HEK293T (cell line): ENCODE measurements around the gene FOXL1.

Source experiments
- CTCF ChIA-PET: fragments of 350-600 bp; formaldehyde crosslinking; extraction: SDS; loops from one replicate; lab custom pipeline; 2021; ENCODE audit warnings: antibody characterized with exemption, inconsistent platforms; lab: Yijun Ruan, JAX
- POLR2A ChIA-PET: fragments of 350-600 bp; formaldehyde crosslinking; extraction: SDS; loops from one replicate; lab custom pipeline; 2020; ENCODE audit warnings: antibody characterized with exemption, inconsistent platforms; lab: Yijun Ruan, JAX
- DNase-seq: peaks from one replicate; pipeline ENCODE4 v3.0.0; 2012; ENCODE audit warnings: mixed read lengths; ENCODE audit errors: extremely low spot score
- ARNT ChIP-seq: fragments of 450-650 bp; IDR thresholded peaks from 2 replicates; pipeline ENCODE4 v1.6.1; 2017; ENCODE audit warnings: mild to moderate bottlenecking
- BHLHE40 ChIP-seq: fragments of 450-650 bp; IDR thresholded peaks from 2 replicates; pipeline ENCODE4 v1.6.1; 2016; ENCODE audit warnings: mild to moderate bottlenecking, moderate library complexity, borderline replicate concordance
- CTBP1 ChIP-seq: fragments of 450-650 bp; IDR thresholded peaks from 2 replicates; pipeline ENCODE4 v1.6.1; 2016; ENCODE audit warnings: borderline replicate concordance
- ELF4 ChIP-seq: fragments of 450-650 bp; IDR thresholded peaks from 2 replicates; pipeline ENCODE4 v1.6.1; 2017; ENCODE audit warnings: antibody characterized with exemption
- FOXA1 ChIP-seq: fragments of 450-650 bp; IDR thresholded peaks from 2 replicates; pipeline ENCODE4 v1.6.1; 2016; ENCODE audit warnings: mild to moderate bottlenecking
- FOXK2 ChIP-seq: fragments of 450-650 bp; IDR thresholded peaks from 2 replicates; pipeline ENCODE4 v1.6.1; 2016; ENCODE audit warnings: mild to moderate bottlenecking
- FOXM1 ChIP-seq: fragments of 450-650 bp; IDR thresholded peaks from 2 replicates; pipeline ENCODE4 v1.6.1; 2017; ENCODE audit warnings: mild to moderate bottlenecking, borderline replicate concordance
- HDGF ChIP-seq: fragments of 450-650 bp; IDR thresholded peaks from 2 replicates; pipeline ENCODE4 v1.6.1; 2017; ENCODE audit warnings: antibody characterized with exemption, borderline replicate concordance
- L3MBTL2 ChIP-seq: fragments of 450-650 bp; conservative IDR thresholded peaks from 2 replicates; pipeline ENCODE4 v1.6.1; 2016; ENCODE audit warnings: mild to moderate bottlenecking
- LEF1 ChIP-seq: fragments of 450-650 bp; IDR thresholded peaks from 2 replicates; pipeline ENCODE4 v1.6.1; 2017; ENCODE audit warnings: mild to moderate bottlenecking, borderline replicate concordance
- NFRKB ChIP-seq: fragments of 450-650 bp; IDR thresholded peaks from 2 replicates; pipeline ENCODE4 v1.6.1; 2016; ENCODE audit warnings: mild to moderate bottlenecking, moderate library complexity
- PKNOX1 ChIP-seq: fragments of 450-650 bp; IDR thresholded peaks from 2 replicates; pipeline ENCODE4 v1.6.1; 2016
- SP1 ChIP-seq: fragments of 450-650 bp; IDR thresholded peaks from 2 replicates; pipeline ENCODE4 v1.6.1; 2017
- SUZ12 ChIP-seq: fragments of 450-650 bp; IDR thresholded peaks from 2 replicates; pipeline ENCODE4 v1.6.1; 2016; ENCODE audit warnings: mild to moderate bottlenecking
- TARDBP ChIP-seq: fragments of 450-650 bp; IDR thresholded peaks from 2 replicates; pipeline ENCODE4 v1.6.1; 2016
- ZNF384 ChIP-seq: fragments of 450-650 bp; IDR thresholded peaks from 2 replicates; pipeline ENCODE4 v1.6.1; 2016

The FOXL1 gene

DNA sequence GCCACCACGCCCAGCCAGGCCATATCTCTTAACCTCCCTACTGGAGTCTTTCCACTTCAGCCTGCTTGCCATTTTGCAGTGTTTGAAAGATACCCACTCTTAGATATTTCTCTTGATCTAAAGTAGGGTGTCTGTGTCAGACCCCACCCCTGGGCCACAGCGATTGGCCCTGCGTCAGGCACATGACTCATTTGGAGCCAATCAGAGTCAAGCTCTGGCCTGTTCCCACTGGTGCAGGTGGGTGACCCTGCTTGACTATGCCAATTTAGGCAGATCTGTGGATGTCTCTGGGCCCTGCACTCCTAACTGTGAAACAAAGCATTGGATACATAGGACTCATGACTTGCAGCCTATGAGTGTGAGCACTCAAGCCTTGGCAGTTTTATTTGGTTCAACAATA lies 27.6 kb downstream of the FOXL1 start:
- no peak for TF ChIP-seq TARDBP
- TF ChIP-seq L3MBTL2: no peak
- no peak for DNase-seq
- POLR2A ChIA-PET: no interaction called here
- CTCF ChIA-PET: no interaction called here

DNA sequence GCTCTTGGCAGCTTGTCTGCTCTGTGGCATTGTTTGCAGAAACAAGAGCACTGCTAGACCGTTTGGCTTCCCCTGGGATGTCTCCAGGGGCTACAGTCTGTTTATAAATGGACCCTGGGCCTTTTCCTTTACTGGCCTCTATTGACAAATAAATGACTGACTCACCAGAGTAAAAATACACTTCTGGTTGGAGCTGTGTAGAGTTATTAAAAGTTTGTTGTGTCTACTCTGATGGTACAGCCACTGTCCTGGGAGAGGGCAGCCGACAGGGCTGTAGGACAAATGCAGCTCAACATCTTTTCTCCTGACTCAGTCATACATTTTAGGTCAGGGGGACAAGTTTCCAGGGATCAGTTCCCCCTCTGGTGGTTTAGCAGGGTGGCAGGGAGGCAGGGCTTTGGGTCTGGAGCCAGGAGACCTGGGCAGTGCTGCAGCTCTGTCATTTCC lies 30.0 kb downstream of the FOXL1 start:
- no peak for TF ChIP-seq NFRKB
- TF ChIP-seq BHLHE40: no peak
- no peak for TF ChIP-seq SUZ12
- TF ChIP-seq ZNF384: no peak
- no peak for TF ChIP-seq LEF1
- TF ChIP-seq FOXA1: no peak
- TF ChIP-seq SP1: no peak
- TF ChIP-seq FOXM1: no peak
- TF ChIP-seq HDGF: no peak
- TF ChIP-seq CTBP1: no peak
- no peak for TF ChIP-seq L3MBTL2
- no peak for TF ChIP-seq ELF4
- no peak for TF ChIP-seq ARNT
- DNase-seq: no peak
- POLR2A ChIA-PET: no interaction called here
- CTCF ChIA-PET: no interaction called here

DNA sequence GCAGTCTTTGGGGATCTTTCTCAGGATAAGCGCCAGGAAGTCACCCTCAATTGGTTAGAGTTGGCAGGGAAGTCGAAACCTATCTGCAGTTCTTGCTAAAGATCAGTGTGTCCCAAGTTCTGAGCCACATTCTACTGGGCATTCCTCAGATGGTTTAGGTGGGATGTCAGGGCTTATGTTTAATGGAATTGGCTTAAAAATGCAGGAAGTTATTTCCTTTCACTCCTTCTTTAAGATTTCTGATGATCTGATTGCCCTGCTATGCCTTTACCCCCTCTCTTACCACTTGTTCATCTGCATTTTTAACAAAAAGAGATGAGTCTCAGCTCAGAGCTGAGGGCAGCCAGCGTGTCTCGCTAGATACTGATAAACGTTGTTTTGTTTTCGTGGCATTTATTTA lies 30.8 kb downstream of the FOXL1 start:
- CTCF ChIA-PET: no interaction called here
- POLR2A ChIA-PET: no interaction called here
- DNase-seq: no peak
- no peak for TF ChIP-seq FOXM1
- no peak for TF ChIP-seq CTBP1
- no peak for TF ChIP-seq SP1
- no peak for TF ChIP-seq BHLHE40
- no peak for TF ChIP-seq NFRKB

- no peak for DNase-seq
- ChIA-PET CTCF (no interaction called here), POLR2A (no interaction called here)
- TF ChIP-seq CTBP1: no peak
- TF ChIP-seq LEF1: no peak
- no peak for TF ChIP-seq NFRKB
- no peak for TF ChIP-seq FOXM1
- TF ChIP-seq ELF4: no peak
- TF ChIP-seq ARNT: no peak
- TF ChIP-seq ZNF384: no peak
- TF ChIP-seq FOXA1: no peak
- no peak for TF ChIP-seq L3MBTL2
- no peak for TF ChIP-seq TARDBP
- no peak for TF ChIP-seq BHLHE40
- TF ChIP-seq HDGF: no peak
Observed at GRCh38 chr16:86609661-86610060, 31.3 kb downstream of the FOXL1 start.

DNA sequence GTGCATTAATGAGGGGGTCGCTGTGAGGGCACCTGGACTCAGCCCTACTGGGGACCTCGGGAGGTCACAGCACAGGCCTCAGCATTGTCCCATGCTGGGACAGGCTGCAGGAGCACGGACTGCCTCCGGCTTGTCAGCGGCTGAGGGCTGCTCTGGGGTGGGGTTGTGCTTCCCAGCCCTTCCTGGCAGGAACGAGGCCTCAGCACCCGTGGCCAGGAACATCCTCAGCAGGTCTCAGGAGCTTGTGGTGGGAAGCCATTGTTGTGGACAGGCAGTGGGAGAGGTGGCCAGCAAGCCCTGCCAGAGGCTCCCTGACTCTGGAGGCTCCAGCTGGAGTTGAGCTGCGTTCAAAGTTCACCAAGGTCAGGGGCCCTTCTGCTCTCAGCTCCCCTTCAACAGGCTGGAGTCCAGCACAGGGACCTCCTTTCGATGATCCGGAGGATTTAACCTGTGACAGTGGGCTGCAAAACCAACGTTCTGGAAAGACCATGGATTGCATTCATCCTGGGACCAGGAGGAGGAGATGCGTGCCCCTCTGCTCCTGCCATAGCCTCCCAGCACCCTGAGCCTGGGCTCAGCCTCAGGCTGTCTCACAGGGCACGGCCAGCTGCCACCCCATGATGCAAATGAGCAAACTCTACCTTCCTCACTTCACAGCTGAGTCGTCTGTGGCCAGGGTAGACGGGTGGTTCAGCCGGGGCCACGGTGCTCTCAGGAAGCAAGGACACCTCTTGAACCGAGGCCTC lies 32.6 kb downstream of the FOXL1 start:
- POLR2A ChIA-PET: no interaction called here
- no peak for DNase-seq
- CTCF ChIA-PET: no interaction called here
- TF ChIP-seq FOXM1: no peak
- TF ChIP-seq PKNOX1: no peak
- no peak for TF ChIP-seq ELF4
- TF ChIP-seq TARDBP: no peak
- TF ChIP-seq HDGF: no peak
- no peak for TF ChIP-seq ARNT
- no peak for TF ChIP-seq CTBP1
- no peak for TF ChIP-seq FOXA1
- TF ChIP-seq BHLHE40: no peak

GRCh38 chr16:86611525-86611855 lies 33.1 kb downstream of the FOXL1 start:
- no peak for TF ChIP-seq FOXA1
- TF ChIP-seq FOXM1: no peak
- no peak for TF ChIP-seq CTBP1
- no peak for TF ChIP-seq HDGF
- no peak for TF ChIP-seq LEF1
- TF ChIP-seq ZNF384: no peak
- no peak for TF ChIP-seq NFRKB
- TF ChIP-seq SP1: no peak
- no peak for TF ChIP-seq L3MBTL2
- TF ChIP-seq ELF4: no peak
- TF ChIP-seq FOXK2: no peak
- TF ChIP-seq ARNT: no peak
- TF ChIP-seq TARDBP: no peak
- no peak for TF ChIP-seq BHLHE40
- no peak for TF ChIP-seq PKNOX1
- no peak for TF ChIP-seq SUZ12
- ChIA-PET POLR2A (no interaction called here), CTCF (no interaction called here)
- no peak for DNase-seq

GRCh38 chr16:86611941-86612340 lies 33.6 kb downstream of the FOXL1 start:
- CTCF ChIA-PET: no interaction called here
- POLR2A ChIA-PET: no interaction called here
- TF ChIP-seq NFRKB: no peak
- TF ChIP-seq SUZ12: no peak
- TF ChIP-seq BHLHE40: no peak
- no peak for DNase-seq

- CTCF ChIA-PET: interaction anchor here (0.6 kb wide), 2 partner anchors 48 to 1246 kb away, joined by 3 read pairs; partner anchors contain the start of gene FOXC2
Observed at GRCh38 chr16:86614699-86615098, 36.4 kb downstream of the FOXL1 start.

More at GRCh38 chr16:86614699-86615098, 36.4 kb downstream of the FOXL1 start:
- DNase-seq: no peak
- POLR2A ChIA-PET: no interaction called here
- TF ChIP-seq FOXK2: no peak
- no peak for TF ChIP-seq TARDBP
- no peak for TF ChIP-seq HDGF
- no peak for TF ChIP-seq ARNT
